SKM-1 (cell line): ENCODE data around the gene SPDEF.

Source experiments
- DNase-seq: peaks from one replicate; lab custom pipeline; 2025; ENCODE audit not compliant: unreplicated experiment; lab: John Stamatoyannopoulos, UW

The SPDEF gene

GRCh38 chr6:34546551-34547321 is 9.4 kb downstream of the SPDEF start:
- DNase-seq = no peak

- DNase-seq = no peak
Measured at GRCh38 chr6:34544776-34545471, 11.2 kb downstream of the SPDEF start.

- DNase-seq = no peak
Measured at GRCh38 chr6:34544052-34544604, 12.0 kb downstream of the SPDEF start.

GRCh38 chr6:34543421-34543820 is 12.7 kb downstream of the SPDEF start:
- DNase-seq = no peak

- no peak for DNase-seq
Measured at GRCh38 chr6:34540841-34541240, 15.3 kb downstream of the SPDEF start.

- no peak for DNase-seq
Measured at GRCh38 chr6:34540222-34540621, 15.9 kb downstream of the SPDEF start.

- DNase-seq = no peak
Measured at GRCh38 chr6:34539181-34539580, 16.9 kb downstream of the SPDEF start.

- DNase-seq = no peak
Measured at GRCh38 chr6:34538581-34538980, 17.5 kb downstream of the SPDEF start.

GRCh38 chr6:34537922-34538550 is 18.1 kb downstream of the SPDEF start:
- no peak for DNase-seq

- DNase-seq = no peak
Measured at GRCh38 chr6:34536959-34537848, 18.9 kb downstream of the SPDEF start.

- DNase-seq = no peak
Measured at GRCh38 chr6:34536251-34536958, 19.7 kb downstream of the SPDEF start.

- DNase-seq = no peak
Measured at GRCh38 chr6:34535646-34536045, 20.5 kb downstream of the SPDEF start.

GRCh38 chr6:34535199-34535598 is 20.9 kb downstream of the SPDEF start:
- no peak for DNase-seq

GRCh38 chr6:34534656-34535055 is 21.5 kb downstream of the SPDEF start:
- no peak for DNase-seq

- DNase-seq = no peak
Measured at GRCh38 chr6:34534146-34534545, 22.0 kb downstream of the SPDEF start.

- DNase-seq = no peak
Measured at GRCh38 chr6:34532230-34532629, 23.9 kb downstream of the SPDEF start.

GRCh38 chr6:34531580-34532201 is 24.4 kb downstream of the SPDEF start:
- DNase-seq = no peak

- no peak for DNase-seq
Measured at GRCh38 chr6:34530753-34531365, 25.3 kb downstream of the SPDEF start.

- DNase-seq = no peak
Measured at GRCh38 chr6:34529665-34530327, 26.3 kb downstream of the SPDEF start.
